Measurements from ENCODE around the gene PAQR9.

The PAQR9 gene

GRCh38 chr3:142972092-142972753 lies 8.7 kb upstream of the PAQR9 start:
- Histone ChIP-seq H3K27ac (ENCODE audit: low read length) (no peak overlapping the region), H3K4me1 (ENCODE audit: insufficient read depth, low read length) (no peaks in the 10 kb centered on the region), H3K79me2 (ENCODE audit: insufficient read depth, low read length) (no peaks in the 10 kb centered on the region), H3K27me3 (ENCODE audit: insufficient read depth, low read length, poor library complexity) (peaks cover 6% of the 10 kb centered on the region), H2AFZ (ENCODE audit: low read depth, low read length) (no peak overlapping the region), H4K20me1 (ENCODE audit: insufficient read depth, low read length) (no peaks in the 10 kb centered on the region), H3K9me3 (ENCODE audit: insufficient read depth, low read length, severe bottlenecking) (no peaks in the 10 kb centered on the region), H3K4me2 (ENCODE audit: insufficient read depth, low read length) (no peak overlapping the region), H3K4me3 (ENCODE audit: low read depth in 1 of 2, low read length in 2 of 2) (no peak overlapping the region), H3K36me3 (ENCODE audit: insufficient read depth, low read length) (no peaks in the 10 kb centered on the region), H3K9ac (ENCODE audit: low read depth, low read length) (no peak overlapping the region)
- no peak for DNase-seq
- TF ChIP-seq EZH2 (IDR thresholded peaks at IDR 0.05; ENCODE audit: borderline replicate concordance, low read depth, low read length, severe bottlenecking) (no peak), CTCF (IDR thresholded peaks at IDR 0.05; ENCODE audit: borderline replicate concordance, extremely low read depth, low read length, poor library complexity, severe bottlenecking) (no peak)
- ATAC-seq (ENCODE audit: insufficient read depth, low read depth), result no peak

- Histone ChIP-seq H3K4me2 (ENCODE audit: insufficient read depth, low read length) (no peak overlapping the region), H3K9ac (ENCODE audit: low read depth, low read length) (no peak overlapping the region)
- no peak for ATAC-seq (ENCODE audit: insufficient read depth, low read depth)
Observed at GRCh38 chr3:142971431-142971830, 8.0 kb upstream of the PAQR9 start.

GRCh38 chr3:142968319-142969025 lies 5.0 kb upstream of the PAQR9 start:
- Histone ChIP-seq H3K79me2 (ENCODE audit: insufficient read depth, low read length) (no peaks in the 10 kb centered on the region), H4K20me1 (ENCODE audit: insufficient read depth, low read length) (no peaks in the 10 kb centered on the region), H3K27ac (ENCODE audit: low read length) (no peak overlapping the region), H2AFZ (ENCODE audit: low read depth, low read length) (no peak overlapping the region), H3K9ac (ENCODE audit: low read depth, low read length) (no peak overlapping the region), H3K4me2 (ENCODE audit: insufficient read depth, low read length) (no peak overlapping the region), H3K27me3 (ENCODE audit: insufficient read depth, low read length, poor library complexity) (peaks cover 6% of the 10 kb centered on the region), H3K9me3 (ENCODE audit: insufficient read depth, low read length, severe bottlenecking) (no peaks in the 10 kb centered on the region), H3K4me3 (ENCODE audit: low read depth in 1 of 2, low read length in 2 of 2) (no peak overlapping the region), H3K4me1 (ENCODE audit: insufficient read depth, low read length) (no peaks in the 10 kb centered on the region), H3K36me3 (ENCODE audit: insufficient read depth, low read length) (no peaks in the 10 kb centered on the region)
- TF ChIP-seq CTCF (IDR thresholded peaks at IDR 0.05; ENCODE audit: borderline replicate concordance, extremely low read depth, low read length, poor library complexity, severe bottlenecking) (no peak), EZH2 (IDR thresholded peaks at IDR 0.05; ENCODE audit: borderline replicate concordance, low read depth, low read length, severe bottlenecking) (no peak)
- DNase-seq (no peak), ATAC-seq (ENCODE audit: insufficient read depth, low read depth) (no peak)

More at GRCh38 chr3:142971431-142971830, 8.0 kb upstream of the PAQR9 start:
- Histone ChIP-seq H3K4me1 (ENCODE audit: insufficient read depth, low read length) (no peaks in the 10 kb centered on the region), H3K79me2 (ENCODE audit: insufficient read depth, low read length) (no peaks in the 10 kb centered on the region), H4K20me1 (ENCODE audit: insufficient read depth, low read length) (no peaks in the 10 kb centered on the region), H2AFZ (ENCODE audit: low read depth, low read length) (no peak overlapping the region), H3K36me3 (ENCODE audit: insufficient read depth, low read length) (no peaks in the 10 kb centered on the region), H3K27me3 (ENCODE audit: insufficient read depth, low read length, poor library complexity) (peaks cover 6% of the 10 kb centered on the region), H3K9me3 (ENCODE audit: insufficient read depth, low read length, severe bottlenecking) (no peaks in the 10 kb centered on the region), H3K4me3 (ENCODE audit: low read depth in 1 of 2, low read length in 2 of 2) (no peak overlapping the region), H3K27ac (ENCODE audit: low read length) (no peak overlapping the region)
- TF ChIP-seq CTCF (IDR thresholded peaks at IDR 0.05; ENCODE audit: borderline replicate concordance, extremely low read depth, low read length, poor library complexity, severe bottlenecking) (no peak), EZH2 (IDR thresholded peaks at IDR 0.05; ENCODE audit: borderline replicate concordance, low read depth, low read length, severe bottlenecking) (no peak)
- no peak for DNase-seq

All from DND-41 (cell line).